HG03097 (cell line): ENCODE data around the gene FYN.

Source experiments
- ATAC-seq: cut with Tn5 transposase; IDR thresholded peaks from one replicate; pipeline ENCODE4 v1.9.1; 2021; ENCODE audit not compliant: unreplicated experiment, low FRiP score

The FYN gene

DNA sequence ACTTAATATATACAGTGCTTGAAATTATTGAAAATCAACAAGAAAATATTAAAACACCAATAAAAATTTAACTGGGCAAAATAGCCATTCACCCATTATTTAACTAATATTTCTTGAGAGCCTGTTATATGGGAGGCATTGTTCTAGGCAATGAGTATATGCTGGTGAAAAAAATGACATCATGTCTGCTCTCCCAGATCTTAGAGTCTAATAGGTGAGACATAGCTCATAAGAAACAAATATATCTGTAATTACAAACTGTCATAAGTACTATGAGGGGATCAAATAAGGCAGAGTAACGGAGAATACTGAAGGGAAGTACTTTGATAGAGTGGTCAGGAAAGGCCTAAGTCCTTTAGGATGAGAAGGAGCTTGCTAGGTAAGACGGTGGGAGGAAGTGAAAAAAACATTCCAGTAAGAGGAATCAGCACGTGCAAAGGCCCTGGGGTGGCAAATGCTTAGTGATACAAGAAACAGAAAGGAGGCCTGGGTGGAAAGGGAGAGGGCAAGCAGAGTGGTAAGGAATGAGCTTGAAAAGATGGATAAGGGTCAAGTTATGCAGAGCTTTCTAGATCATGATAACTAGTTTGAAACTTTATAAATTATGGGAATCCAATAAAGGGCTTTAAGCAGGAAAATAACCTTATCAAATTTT is 12.2 kb upstream of the FYN start:
- ATAC-seq: no peak

DNA sequence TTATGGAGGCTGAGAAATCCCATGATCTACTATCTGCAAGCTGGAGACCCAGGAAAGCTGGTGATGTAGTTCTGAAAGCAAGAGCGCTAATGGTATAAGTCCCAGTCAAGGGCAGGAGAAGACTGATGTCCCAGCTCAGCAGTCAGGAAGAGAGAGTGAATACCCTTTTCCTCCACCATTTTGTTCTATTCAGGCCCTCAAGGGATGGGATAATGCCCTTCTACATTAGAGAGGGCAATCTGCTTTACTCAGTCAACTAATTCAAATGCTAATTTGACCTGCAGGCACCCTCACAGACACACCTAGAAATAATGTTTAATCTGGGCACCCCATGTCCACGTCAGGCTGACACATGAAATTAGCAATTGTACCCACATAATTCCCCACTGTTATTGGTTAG is 10.8 kb upstream of the FYN start:
- no peak for ATAC-seq

- ATAC-seq: no peak
These were observed 7.1 kb upstream of the FYN start for GRCh38 chr6:111880181-111880888.

- no peak for ATAC-seq
These were observed 2.5 kb upstream of the FYN start for GRCh38 chr6:111875741-111876140.

DNA sequence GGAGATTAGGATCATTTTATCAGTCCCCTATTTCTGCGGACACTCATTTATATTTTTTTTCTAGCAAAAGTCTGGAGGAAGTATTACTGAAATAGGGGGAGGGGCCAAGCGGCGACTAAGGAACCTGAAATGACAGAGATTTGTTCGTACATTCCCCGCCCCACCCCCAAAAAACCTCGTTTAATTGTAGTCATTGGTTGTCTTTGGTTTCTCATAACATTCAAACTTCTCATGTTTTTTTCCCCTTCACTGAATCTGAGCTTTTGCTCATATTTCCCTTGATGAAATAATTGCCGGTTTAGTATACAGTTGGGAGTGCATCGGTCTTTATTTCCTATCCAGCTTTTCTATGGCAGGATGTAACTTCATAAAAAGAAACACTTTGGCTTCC is 768 bp upstream of the FYN start:
- ATAC-seq: no peak

GRCh38 chr6:111872401-111873177 is 663 bp downstream of the FYN start:
- peak; percentile 16 for ATAC-seq

- ATAC-seq: no peak
These were observed 1.4 kb downstream of the FYN start for GRCh38 chr6:111871725-111872400.

GRCh38 chr6:111871207-111871606 is 2.0 kb downstream of the FYN start:
- no peak for ATAC-seq

GRCh38 chr6:111870742-111871064 is 2.5 kb downstream of the FYN start:
- no peak for ATAC-seq

DNA sequence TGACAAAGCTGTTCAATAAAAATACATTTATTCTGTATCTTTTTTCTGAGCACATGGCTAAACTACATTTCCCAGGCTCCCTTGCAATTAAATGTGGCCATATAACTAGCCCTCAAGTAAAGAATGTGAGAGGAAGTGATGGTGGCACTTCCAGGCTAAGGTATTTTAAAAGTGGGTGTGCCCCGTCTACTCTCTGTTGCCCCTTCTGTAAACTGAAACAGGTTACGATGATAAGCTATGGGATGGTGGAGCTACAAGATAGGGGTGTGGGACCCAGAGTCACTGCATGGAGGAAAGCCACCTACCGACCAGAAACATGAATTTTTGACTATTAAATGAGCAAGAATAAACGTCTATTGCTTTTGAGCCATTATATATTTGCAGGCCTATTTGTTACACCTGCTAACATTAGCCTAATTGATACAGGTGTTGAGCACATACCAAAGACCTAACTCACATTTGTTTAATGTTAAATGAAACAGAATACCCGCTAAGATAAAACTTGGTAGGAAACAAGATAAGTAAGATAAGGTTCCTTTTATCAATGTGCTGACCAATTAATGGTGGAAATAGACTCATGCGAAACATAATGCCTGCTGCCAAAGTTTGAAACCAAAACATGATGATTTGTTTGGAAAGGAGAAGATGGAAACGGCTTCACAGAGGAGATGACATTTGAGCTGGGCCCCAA is 3.1 kb downstream of the FYN start:
- no peak for ATAC-seq

GRCh38 chr6:111866857-111867256 is 6.4 kb downstream of the FYN start:
- no peak for ATAC-seq

GRCh38 chr6:111865909-111866546 is 7.2 kb downstream of the FYN start:
- no peak for ATAC-seq

- no peak for ATAC-seq
These were observed 8.1 kb downstream of the FYN start for GRCh38 chr6:111865049-111865585.

GRCh38 chr6:111864138-111865048 is 8.9 kb downstream of the FYN start:
- ATAC-seq: no peak

DNA sequence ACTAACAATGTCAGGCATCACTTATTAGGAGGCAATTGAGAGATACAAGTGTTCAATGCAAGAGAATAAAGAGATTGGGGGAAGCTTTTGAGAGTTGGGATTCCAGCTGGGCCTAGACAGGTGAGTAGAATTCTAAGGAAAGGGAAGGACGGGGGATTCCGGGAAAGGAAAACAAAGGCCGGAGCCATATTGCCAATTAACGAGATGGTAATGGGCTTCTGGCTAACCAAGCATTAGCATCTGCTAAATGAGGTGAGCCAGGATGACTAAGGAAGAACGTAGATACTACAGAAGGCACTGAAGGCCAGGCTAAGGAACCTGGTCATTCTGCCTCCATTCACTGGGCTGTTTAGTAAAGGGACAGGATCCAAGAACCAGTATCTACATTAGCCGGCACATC is 10.5 kb downstream of the FYN start:
- no peak for ATAC-seq

DNA sequence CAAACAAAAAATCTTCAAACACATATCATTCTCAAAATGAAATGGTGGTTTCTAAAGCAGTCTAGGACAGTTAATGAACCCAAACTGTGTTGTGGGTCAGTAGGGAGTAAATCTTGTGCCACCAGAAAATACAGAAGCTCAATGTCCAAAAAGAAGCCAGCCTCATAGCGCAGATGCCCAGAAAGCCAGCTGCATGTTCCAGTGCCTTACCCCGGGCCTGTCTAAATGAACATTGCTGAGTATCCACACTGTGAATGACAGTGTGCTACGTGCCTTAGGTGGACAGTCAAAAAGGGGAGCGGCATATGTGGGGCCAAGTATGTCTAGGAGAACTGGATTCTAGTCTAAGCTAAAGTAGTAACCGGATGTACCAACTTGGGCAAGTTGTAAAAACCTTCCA is 10.9 kb downstream of the FYN start:
- no peak for ATAC-seq

- no peak for ATAC-seq
These were observed 11.8 kb downstream of the FYN start for GRCh38 chr6:111861431-111861885.

GRCh38 chr6:111858347-111858746 is 14.9 kb downstream of the FYN start:
- ATAC-seq: no peak
